Left lung (tissue), 10 donors: Measurements from ENCODE around the gene PPP1R11. TPM values are rescaled to one million over a fixed set of nuclear protein-coding genes. Genes with fewer than 3 reads are reported as not detected.

Experiments
- ATAC-seq: fragments of 200-7000 bp; cut with Tn5 transposase; one replicate; pipeline ENCODE4 v1.9.1; 2020; ENCODE audit warnings: moderate library complexity
- DNase-seq, 4 donors: peaks; one replicate each; pipeline ENCODE4 v3.0.0-alpha.2; 2013 to 2020
- H3K27ac ChIP-seq, 2 donors: fragments of 200-600 bp; sonication (generic) in 1 of 2; one replicate each; pipeline versions ENCODE4 v1.5.0 to v1.8.0; 2020 to 2021
- H3K27me3 ChIP-seq, 2 donors: fragments of 200-600 bp; sonication (generic) in 1 of 2; one replicate each; pipeline versions ENCODE4 v1.5.0 to v1.8.0; 2020 to 2021
- H3K36me3 ChIP-seq, 2 donors: fragments of 200-600 bp; sonication (generic) in 1 of 2; one replicate each; pipeline versions ENCODE4 v1.5.0 to v1.8.0; 2020 to 2021
- H3K4me1 ChIP-seq, 2 donors: fragments of 200-600 bp; one replicate each; pipeline ENCODE4 v1.8.0; 2021
- H3K4me3 ChIP-seq, 2 donors: fragments of 200-600 bp; sonication (generic) in 1 of 2; one replicate each; pipeline versions ENCODE4 v1.5.0 to v1.8.0; 2020 to 2021; ENCODE audit warnings: mild to moderate bottlenecking in 1 of 2
- H3K9me3 ChIP-seq, 2 donors: fragments of 200-600 bp; sonication (generic) in 1 of 2; one replicate each; pipeline versions ENCODE4 v1.5.0 to v1.8.0; 2020 to 2021
- CTCF ChIP-seq, 2 donors: fragments of 200-600 bp; sonication (generic) in 1 of 2; IDR thresholded peaks; one replicate each; pipeline versions ENCODE4 v1.5.0 to v1.8.0; 2021; ENCODE audit warnings: antibody characterized with exemption in 2 of 2
- intact Hi-C, 2 donors: fragments of 100-400 bp; cut with DNase I; formaldehyde crosslinking; loops; one replicate each; pipeline versions ENCODE4 v1.11.2 to v1.14.2; 2022
- polyA plus RNA-seq, 6 donors: library from polyadenylated mRNA; unstranded; fragments of 120-200 nt; gene quantifications; one replicate each; pipeline ENCODE4 v1.2.1, GENCODE V29; 2013; ENCODE audit not compliant: insufficient read length in 6 of 6
- total RNA-seq, 2 donors: library from RNA; stranded (reverse); fragmentation: NEBNext Ultra II Directional; extraction: Animal tissue kit (Norgen Biotek cat#: 25700); gene quantifications; one replicate each; pipeline ENCODE4 v1.2.1, GENCODE V29; 2021
- donor health status: DM: no; HTN: yes; CAD: no.
- donor health status: DM: no; HTN: no; CAD: no.

The PPP1R11 gene
- total and polyA plus RNA-seq, 8 donors = 52.0 to 60.0 (median 55.9) TPM

DNA sequence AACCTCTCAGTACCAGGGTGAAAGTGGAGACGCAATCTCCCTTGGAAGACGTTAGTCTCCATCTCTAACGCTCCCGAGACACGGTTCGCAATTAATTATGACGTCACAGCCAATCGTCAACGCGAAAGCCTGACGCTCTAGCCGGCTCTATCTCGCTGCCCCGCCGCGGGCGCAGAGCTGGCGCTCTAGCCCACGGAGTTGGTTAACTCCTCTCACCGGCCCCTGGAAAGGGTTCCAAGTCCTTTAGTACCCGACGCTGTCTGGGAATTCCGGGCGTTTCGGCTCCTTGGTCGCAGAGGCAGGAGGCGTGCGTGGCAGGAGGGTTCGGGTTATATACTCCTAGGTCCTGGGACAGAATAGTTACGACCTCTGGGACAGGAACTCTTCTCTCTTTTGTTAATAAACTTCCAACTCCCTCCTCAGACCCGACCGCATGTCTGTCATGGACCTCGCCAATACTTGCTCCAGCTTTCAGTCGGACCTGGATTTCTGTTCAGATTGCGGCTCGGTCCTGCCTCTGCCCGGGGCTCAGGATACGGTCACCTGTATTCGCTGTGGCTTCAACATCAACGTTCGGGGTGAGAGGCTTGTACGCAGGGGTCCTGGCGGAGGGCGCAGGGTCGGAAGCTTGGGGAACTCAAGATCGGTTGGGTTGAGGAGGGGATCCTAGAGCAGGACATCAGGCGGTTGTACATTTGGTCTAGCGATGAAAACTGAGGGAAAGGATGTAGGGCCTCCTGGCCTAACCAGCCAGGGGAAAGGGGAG, 5.7 kb upstream of the PPP1R11 start, which contains the start of gene POLR1H:
POLR1H (plus strand) TSS at position 174 of the 766 bp plus-strand sequence; CDS start at position 434, 260 bp downstream.
- TF ChIP-seq CTCF (IDR thresholded peaks at IDR 0.05) = no peak
- DNase-seq (peak; percentile 94 to 97 (median 95)), ATAC-seq (peak; percentile 98)
- no peaks in the 10 kb centered on the region for H3K27me3 ChIP-seq
- intact Hi-C loops = no loop called here
- peak within 1 kb of the TSS; percentile 81 to 82 for H3K4me3 ChIP-seq
- peak within 1 kb of the TSS; percentile 91 for H3K27ac ChIP-seq
- peaks cover 12 to 48% of the 10 kb centered on the region in 2 donors for H3K4me1 ChIP-seq
- peaks cover 0 to 14% of the 10 kb centered on the region in 2 donors for H3K36me3 ChIP-seq
- no peaks in the 10 kb centered on the region for H3K9me3 ChIP-seq

DNA sequence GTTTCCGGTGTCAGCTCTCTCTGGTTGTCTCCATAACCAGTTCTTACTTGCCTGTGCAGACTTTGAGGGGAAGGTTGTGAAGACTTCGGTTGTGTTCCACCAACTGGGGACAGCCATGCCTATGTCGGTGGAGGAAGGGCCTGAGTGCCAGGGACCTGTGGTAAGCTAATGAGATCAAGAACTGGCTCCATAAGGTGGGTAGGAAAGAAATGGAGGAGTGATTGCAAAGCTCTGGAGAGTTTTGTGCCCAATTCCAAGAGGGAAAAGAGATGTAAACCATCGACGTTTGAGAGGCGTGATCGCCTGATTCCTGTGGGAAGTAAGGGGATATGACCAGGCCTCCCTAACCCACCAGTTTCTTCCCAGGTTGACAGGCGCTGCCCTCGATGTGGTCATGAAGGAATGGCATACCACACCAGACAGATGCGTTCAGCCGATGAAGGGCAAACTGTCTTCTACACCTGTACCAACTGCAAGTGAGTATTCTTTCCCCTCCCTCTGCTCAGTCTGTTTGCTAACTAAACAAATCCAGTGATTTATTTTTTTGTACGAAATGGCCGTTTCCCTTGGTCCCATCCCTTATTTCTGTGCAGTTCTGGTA, 5.0 kb upstream of the PPP1R11 start:
- no peaks in the 10 kb centered on the region for H3K9me3 ChIP-seq
- no peak for ATAC-seq
- DNase-seq = no peak
- intact Hi-C loops = no loop called here
- no peak for TF ChIP-seq CTCF (IDR thresholded peaks at IDR 0.05)
- H3K36me3 ChIP-seq = peaks cover 0 to 12% of the 10 kb centered on the region in 2 donors
- H3K27ac ChIP-seq = peak overlapping the region; percentile 91
- H3K4me3 ChIP-seq = peak overlapping the region; percentile 81 to 82
- peaks cover 15 to 49% of the 10 kb centered on the region in 2 donors for H3K4me1 ChIP-seq
- no peaks in the 10 kb centered on the region for H3K27me3 ChIP-seq

DNA sequence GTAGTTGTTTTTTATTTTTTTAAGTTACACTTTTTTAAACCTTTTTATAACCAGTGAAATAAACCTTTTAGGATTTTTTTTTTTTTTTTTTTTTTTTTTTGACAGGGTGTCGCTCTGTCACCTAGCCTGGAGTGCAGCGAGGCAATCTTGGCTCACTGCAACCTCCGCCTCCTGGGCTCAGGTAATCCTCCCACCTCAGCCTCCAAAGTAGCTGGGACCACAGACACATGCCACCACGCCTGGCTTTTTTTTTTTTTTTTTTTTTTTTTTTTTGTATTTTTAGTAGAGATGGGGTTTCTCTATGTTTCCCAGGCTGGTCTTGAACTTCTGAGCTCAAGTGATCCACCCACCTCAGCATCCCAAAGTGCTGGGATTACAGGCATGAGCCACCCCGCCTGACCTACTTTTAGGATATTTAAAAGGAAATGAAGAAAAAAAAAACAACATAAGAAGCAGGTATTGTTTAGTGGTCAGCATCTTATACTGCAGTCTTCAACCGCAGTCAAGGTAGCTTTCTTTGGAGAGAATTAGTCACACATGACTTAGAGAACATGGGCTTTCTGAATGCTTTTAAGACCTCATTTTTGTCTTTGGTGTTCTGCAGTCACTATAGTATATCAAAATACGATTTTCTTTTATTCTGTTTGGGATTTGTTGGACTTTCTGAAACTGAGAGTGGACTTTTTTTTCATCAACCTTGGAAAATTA, 4.4 kb upstream of the PPP1R11 start:
- Histone ChIP-seq H3K27ac (peak overlapping the region; percentile 91), H3K27me3 (no peaks in the 10 kb centered on the region), H3K4me3 (peak overlapping the region in 1 of 2 donors; percentile 82), H3K36me3 (peaks cover 0 to 5% of the 10 kb centered on the region in 2 donors), H3K9me3 (no peaks in the 10 kb centered on the region), H3K4me1 (peaks cover 15 to 50% of the 10 kb centered on the region in 2 donors)
- intact Hi-C loops = no loop called here
- TF ChIP-seq CTCF (IDR thresholded peaks at IDR 0.05) = no peak
- DNase-seq = no peak
- no peak for ATAC-seq

DNA sequence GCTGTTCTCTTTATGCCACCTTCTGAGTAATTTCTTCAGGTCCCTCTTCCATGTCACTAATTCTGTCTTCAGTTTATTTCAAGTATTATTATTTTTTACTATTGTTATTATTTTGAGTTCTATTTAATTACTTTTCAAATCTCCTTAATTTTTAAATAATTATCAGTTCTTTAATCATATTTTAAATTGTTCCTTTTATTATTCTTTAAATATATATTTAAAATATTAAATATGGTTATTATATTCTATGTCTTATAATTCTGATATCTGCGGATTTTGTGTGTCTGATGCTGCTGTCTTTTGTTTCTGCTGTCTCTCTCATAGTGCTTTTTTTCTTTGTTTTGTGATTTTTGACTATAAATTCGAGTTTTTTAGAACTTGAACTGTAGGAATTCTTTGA, 3.7 kb upstream of the PPP1R11 start:
- H3K4me3 ChIP-seq = no peak overlapping the region
- no peak for TF ChIP-seq CTCF (IDR thresholded peaks at IDR 0.05)
- intact Hi-C loops = no loop called here

DNA sequence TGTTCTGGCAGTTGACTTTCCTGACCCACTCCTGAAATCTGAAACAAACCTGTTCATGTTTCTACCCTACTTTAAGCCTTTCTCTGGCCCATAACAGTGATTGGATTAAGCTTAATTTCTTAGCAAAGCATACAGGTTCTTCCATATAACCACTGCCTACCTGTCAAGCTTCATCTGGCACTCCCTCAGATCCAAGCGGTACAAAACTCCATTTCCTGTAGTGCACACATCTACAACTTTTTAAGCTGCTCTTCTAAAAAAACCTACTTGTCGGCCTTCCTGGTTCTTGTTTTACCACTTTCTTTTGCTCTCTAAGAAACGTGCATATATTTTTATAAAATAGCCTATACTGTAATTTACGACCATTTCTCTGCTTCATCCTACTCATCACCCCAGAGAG, 916 bp upstream of the PPP1R11 start:
- H3K9me3 ChIP-seq = no peaks in the 10 kb centered on the region
- no peak for TF ChIP-seq CTCF (IDR thresholded peaks at IDR 0.05)
- H3K27ac ChIP-seq = peak overlapping the region; percentile 93 to 94
- H3K27me3 ChIP-seq = peaks cover 0 to 9% of the 10 kb centered on the region in 2 donors
- peak overlapping the region; percentile 41 to 60 for H3K4me3 ChIP-seq
- intact Hi-C loops = no loop called here
- DNase-seq = no peak
- peaks cover 12 to 57% of the 10 kb centered on the region in 2 donors for H3K4me1 ChIP-seq
- H3K36me3 ChIP-seq = peaks cover 0 to 25% of the 10 kb centered on the region in 2 donors
- no peak for ATAC-seq

More for the DNA sequence above, 3.7 kb upstream of the PPP1R11 start:
- DNase-seq = no peak
- Histone ChIP-seq H3K9me3 (no peaks in the 10 kb centered on the region), H3K36me3 (no peaks in the 10 kb centered on the region), H3K4me1 (peaks cover 19 to 57% of the 10 kb centered on the region in 2 donors), H3K27me3 (no peaks in the 10 kb centered on the region), H3K27ac (no peak overlapping the region)
- no peak for ATAC-seq
